ENCODE results near the gene CLDN24.

Gene CLDN24

DNA sequence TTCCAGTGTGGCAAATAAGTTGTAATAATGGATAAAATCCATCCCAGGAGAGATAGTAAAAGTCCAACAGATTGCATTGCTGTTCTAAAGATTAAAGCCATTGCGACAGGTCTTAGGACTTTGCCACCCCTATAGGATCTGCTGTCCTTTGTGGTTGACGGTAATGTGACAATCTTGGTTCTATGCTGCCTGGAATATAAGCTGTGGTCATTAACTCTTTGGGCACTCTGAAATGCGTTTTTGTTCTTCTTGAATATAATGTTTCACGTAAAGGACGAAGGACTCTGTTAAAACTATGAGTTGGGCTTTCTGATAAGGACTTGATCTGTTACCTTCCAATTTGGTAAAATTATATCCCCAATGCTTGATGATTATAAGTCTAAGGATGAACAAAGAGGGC lies at the start of gene CLDN24:
Gene CLDN24 (minus strand): TSS at position 101 of the 400 bp plus-strand sequence. CDS start 0 bp downstream, at position 101.
- ChIA-PET CTCF (interaction anchor here (0.7 to 1.5 kb wide), 2 partner anchors 85 to 384 kb away, joined by 3 to 5 read pairs; no protein-coding TSS in a partner anchor), POLR2A (no interaction called here)
- TF ChIP-seq, protein P1, sequence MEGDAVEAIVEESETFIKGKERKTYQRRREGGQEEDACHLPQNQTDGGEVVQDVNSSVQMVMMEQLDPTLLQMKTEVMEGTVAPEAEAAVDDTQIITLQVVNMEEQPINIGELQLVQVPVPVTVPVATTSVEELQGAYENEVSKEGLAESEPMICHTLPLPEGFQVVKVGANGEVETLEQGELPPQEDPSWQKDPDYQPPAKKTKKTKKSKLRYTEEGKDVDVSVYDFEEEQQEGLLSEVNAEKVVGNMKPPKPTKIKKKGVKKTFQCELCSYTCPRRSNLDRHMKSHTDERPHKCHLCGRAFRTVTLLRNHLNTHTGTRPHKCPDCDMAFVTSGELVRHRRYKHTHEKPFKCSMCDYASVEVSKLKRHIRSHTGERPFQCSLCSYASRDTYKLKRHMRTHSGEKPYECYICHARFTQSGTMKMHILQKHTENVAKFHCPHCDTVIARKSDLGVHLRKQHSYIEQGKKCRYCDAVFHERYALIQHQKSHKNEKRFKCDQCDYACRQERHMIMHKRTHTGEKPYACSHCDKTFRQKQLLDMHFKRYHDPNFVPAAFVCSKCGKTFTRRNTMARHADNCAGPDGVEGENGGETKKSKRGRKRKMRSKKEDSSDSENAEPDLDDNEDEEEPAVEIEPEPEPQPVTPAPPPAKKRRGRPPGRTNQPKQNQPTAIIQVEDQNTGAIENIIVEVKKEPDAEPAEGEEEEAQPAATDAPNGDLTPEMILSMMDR (IDR thresholded peaks at IDR 0.05; ENCODE audit: insufficient read depth, low read length, missing control alignments), result no peak
- no peak within 1 kb of the TSS for H3K4me3 ChIP-seq (ENCODE audit: low read depth, low read length)
- DNase-seq (ENCODE audit: low read depth, low spot score), result no peak

DNA sequence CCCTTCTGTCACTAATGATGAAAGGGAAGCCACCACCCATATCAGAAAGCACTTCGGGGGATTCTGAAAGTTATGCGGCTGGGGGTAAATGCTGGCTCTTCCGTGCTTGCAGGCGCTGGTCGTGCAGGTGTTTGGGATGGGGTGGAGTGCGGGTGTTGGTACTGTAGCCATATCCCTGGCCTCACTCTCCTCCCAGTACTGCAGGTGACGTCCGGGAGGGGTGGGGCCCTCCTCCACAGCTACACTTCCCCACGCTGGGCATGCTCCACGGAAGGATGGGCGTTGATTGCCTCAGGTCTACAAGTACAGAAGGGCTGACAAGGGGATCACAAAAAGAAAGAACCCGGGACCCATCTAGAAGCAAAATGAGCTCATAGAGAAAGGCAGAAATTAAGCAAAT lies 48.6 kb upstream of the CLDN24 start:
- no peak for DNase-seq (ENCODE audit: low read depth, low spot score)
- CTCF ChIA-PET, result interaction anchor here (1.3 to 1.5 kb wide), 2 partner anchors 9 to 36 kb away, joined by 4 to 5 read pairs; no protein-coding TSS in a partner anchor
- TF ChIP-seq, protein P1 (IDR thresholded peaks at IDR 0.05; ENCODE audit: insufficient read depth, low read length, missing control alignments), result no peak
- H3K4me3 ChIP-seq (ENCODE audit: low read depth, low read length), result no peak overlapping the region
- POLR2A ChIA-PET, result no interaction called here

DNA sequence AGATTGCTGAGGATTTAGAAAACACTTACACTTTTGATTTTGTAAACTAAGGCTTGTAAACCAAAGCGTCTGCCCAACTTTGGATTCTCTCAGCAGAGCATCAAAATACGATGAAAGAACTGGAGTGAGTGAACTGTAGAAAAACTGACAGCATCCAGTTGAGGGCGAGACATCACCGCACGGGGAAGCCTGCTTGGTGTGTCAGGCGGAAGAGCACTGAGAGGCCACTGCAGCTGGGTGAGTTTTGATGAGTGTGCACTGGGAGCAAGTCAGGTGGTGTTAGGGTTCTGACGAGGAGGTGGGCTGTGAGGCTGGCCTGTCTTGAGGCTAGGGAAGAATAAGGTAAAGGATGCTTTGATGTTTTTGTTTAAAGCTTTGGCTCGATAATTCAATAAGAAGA lies 46.8 kb upstream of the CLDN24 start:
- CTCF ChIA-PET, result no interaction called here
- no peak for DNase-seq (ENCODE audit: low read depth, low spot score)

DNA sequence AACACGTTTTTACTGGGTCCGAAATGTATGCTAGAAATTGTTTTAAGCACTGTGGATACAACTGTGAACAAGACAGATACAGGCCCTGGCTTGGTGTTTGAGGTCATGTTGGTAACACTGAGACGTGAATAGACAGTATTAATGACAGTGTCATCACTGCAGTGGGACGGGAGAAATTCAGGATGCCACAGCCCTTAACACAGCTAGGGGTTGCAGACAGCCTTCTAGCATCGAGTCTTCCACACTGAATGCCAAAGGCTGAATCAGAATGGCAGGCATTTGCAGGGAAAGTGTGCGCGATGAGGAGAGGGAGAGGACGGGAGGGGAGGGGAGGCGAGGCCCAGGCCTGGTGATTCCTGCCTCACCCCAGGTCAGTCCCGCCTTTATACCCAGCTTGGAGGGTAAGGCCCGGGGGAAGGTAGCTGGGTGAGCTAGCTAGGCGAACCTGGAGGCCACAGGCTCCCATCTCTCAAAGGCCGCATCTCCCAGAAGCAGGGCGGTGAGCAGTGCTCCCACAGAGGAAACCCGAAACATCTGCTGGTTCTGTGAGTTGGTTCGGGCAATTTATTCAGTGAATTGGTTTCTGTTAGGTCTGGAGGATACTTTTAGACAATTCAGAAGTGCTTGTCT lies 44.1 kb upstream of the CLDN24 start:
- H3K4me3 ChIP-seq (ENCODE audit: low read depth, low read length), result no peak overlapping the region
- CTCF ChIA-PET, result no interaction called here
- POLR2A ChIA-PET, result no interaction called here
- DNase-seq (ENCODE audit: low read depth, low spot score), result no peak
- TF ChIP-seq, protein P1 (IDR thresholded peaks at IDR 0.05; ENCODE audit: insufficient read depth, low read length, missing control alignments), result no peak

More for the DNA sequence above, 46.8 kb upstream of the CLDN24 start:
- TF ChIP-seq, protein P1 (IDR thresholded peaks at IDR 0.05; ENCODE audit: insufficient read depth, low read length, missing control alignments), result no peak
- POLR2A ChIA-PET, result no interaction called here
- no peak overlapping the region for H3K4me3 ChIP-seq (ENCODE audit: low read depth, low read length)

DNA sequence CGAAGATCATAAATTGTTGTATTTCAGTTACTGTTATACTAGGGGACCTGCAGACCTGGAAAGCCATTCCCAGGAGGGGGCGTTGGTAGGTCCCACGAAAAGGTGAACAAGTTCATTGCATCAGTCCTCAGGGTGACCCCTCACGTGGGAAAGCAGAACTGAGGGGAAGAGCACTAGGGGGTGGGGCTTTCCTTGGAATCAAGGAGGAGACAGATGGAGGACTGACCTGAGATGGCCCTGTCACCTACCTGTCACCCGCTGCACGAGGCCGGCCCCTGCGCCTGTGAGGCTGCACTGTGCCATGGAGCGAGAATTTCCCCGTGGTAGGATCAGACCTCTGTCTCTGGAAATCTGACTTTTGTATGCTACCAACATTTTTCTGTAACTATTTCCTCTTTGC lies 41.8 kb upstream of the CLDN24 start:
- TF ChIP-seq, protein P1 (IDR thresholded peaks at IDR 0.05; ENCODE audit: insufficient read depth, low read length, missing control alignments), result no peak
- DNase-seq (ENCODE audit: low read depth, low spot score), result no peak
- POLR2A ChIA-PET, result no interaction called here
- H3K4me3 ChIP-seq (ENCODE audit: low read depth, low read length), result no peak overlapping the region
- CTCF ChIA-PET, result no interaction called here

GRCh38 chr4:183362916-183363542 lies 40.8 kb upstream of the CLDN24 start:
- H3K4me3 ChIP-seq (ENCODE audit: low read depth, low read length), result no peak overlapping the region
- ChIA-PET POLR2A (no interaction called here), CTCF (interaction anchor here (1.0 to 1.3 kb wide), 2 partner anchors 16 to 424 kb away, joined by 4 to 5 read pairs; no protein-coding TSS in a partner anchor)
- no peak for DNase-seq (ENCODE audit: low read depth, low spot score)
- TF ChIP-seq, protein P1 (IDR thresholded peaks at IDR 0.05; ENCODE audit: insufficient read depth, low read length, missing control alignments), result peak; percentile 12

All from AG04449 (cell line).